Activated T-helper 2 cell treated with anti-CD3 and anti-CD28 coated beads, Interferon-gamma antibody, Interleukin-2, Interleukin-4, amounts not matched to agents 10 μg/mL and 5 μg/mL and 100 μg/mL, durations not matched to agents 14 hours and 24 hours and 36 hours (primary cell): ENCODE results near the gene TRPM2. TPM values are rescaled to one million over a fixed set of nuclear protein-coding genes. Genes with fewer than 3 reads are reported as not detected.

Source experiments
- DNase-seq: peaks from one replicate; pipeline ENCODE4 v3.0.0; 2021; ENCODE audit warnings: low spot score
- H3K27ac Mint-ChIP-seq: one replicate; pipeline ENCODE4 v1.8.0; 2021; ENCODE audit warnings: mixed read lengths
- H3K27me3 Mint-ChIP-seq: one replicate; pipeline ENCODE4 v1.8.0; 2021; ENCODE audit warnings: low read depth, mixed read lengths
- H3K36me3 Mint-ChIP-seq: one replicate; pipeline ENCODE4 v1.8.0; 2021; ENCODE audit warnings: low read depth, mixed read lengths
- H3K4me1 Mint-ChIP-seq: one replicate; pipeline ENCODE4 v1.8.0; 2021; ENCODE audit warnings: low read depth, mixed read lengths
- H3K4me3 Mint-ChIP-seq: one replicate; pipeline ENCODE4 v1.8.0; 2021; ENCODE audit warnings: low read depth, mild to moderate bottlenecking, moderate library complexity, mixed read lengths
- H3K9me3 Mint-ChIP-seq: one replicate; pipeline ENCODE4 v1.8.0; 2021; ENCODE audit warnings: mixed read lengths
- intact Hi-C: fragments of 100-400 bp; cut with micrococcal nuclease; formaldehyde crosslinking; loops from one replicate; pipeline ENCODE4 v1.15.1; 2023
- total RNA-seq: library from RNA; stranded (reverse); gene quantifications from 2 replicates; pipeline ENCODE4 v1.2.3, GENCODE V29; 2022

The TRPM2 gene
- total RNA-seq, 1 donor from 2014 or later = 7.3 TPM

GRCh38 chr21:44325386-44326271 is 27.8 kb upstream of the TRPM2 start:
- Mint-ChIP-seq H3K4me3 (no peak overlapping the region), H3K4me1 (no peaks in the 10 kb centered on the region), H3K27ac (no peak overlapping the region), H3K9me3 (no peaks in the 10 kb centered on the region), H3K27me3 (no peaks in the 10 kb centered on the region), H3K36me3 (peaks cover 20% of the 10 kb centered on the region)
- intact Hi-C loops = no loop called here
- DNase-seq = no peak

DNA sequence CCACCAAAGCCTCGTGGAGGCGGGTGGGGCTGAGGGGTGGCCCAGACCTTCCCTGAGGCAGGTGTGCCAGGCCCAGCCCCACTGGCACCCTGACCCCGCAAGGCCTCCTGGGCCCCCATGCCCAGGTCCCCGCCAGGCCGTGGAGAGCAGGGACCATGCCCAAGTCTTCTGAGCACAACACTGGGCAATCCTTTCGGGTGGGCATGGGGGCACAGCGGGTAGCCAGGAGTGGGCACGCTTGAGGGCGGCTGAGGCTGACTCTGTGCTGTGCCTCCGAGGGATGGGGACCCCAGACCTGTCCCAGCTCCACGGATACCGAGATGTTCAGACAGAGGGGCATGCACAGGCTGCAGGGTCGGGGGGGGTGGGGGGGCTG is 27.2 kb upstream of the TRPM2 start:
- H3K27ac Mint-ChIP-seq = no peak overlapping the region
- intact Hi-C loops = no loop called here
- no peaks in the 10 kb centered on the region for H3K4me1 Mint-ChIP-seq
- H3K9me3 Mint-ChIP-seq = no peaks in the 10 kb centered on the region
- H3K27me3 Mint-ChIP-seq = no peaks in the 10 kb centered on the region
- H3K36me3 Mint-ChIP-seq = peaks cover 20% of the 10 kb centered on the region
- no peak overlapping the region for H3K4me3 Mint-ChIP-seq
- DNase-seq = no peak

- no peaks in the 10 kb centered on the region for H3K9me3 Mint-ChIP-seq
- H3K4me1 Mint-ChIP-seq = no peaks in the 10 kb centered on the region
- intact Hi-C loops = no loop called here
- no peak overlapping the region for H3K27ac Mint-ChIP-seq
- peaks cover 16% of the 10 kb centered on the region for H3K36me3 Mint-ChIP-seq
- H3K27me3 Mint-ChIP-seq = no peaks in the 10 kb centered on the region
- DNase-seq = no peak
- no peak overlapping the region for H3K4me3 Mint-ChIP-seq
Measured at GRCh38 chr21:44326716-44327602, 26.5 kb upstream of the TRPM2 start.

- Mint-ChIP-seq H3K27me3 (no peaks in the 10 kb centered on the region), H3K9me3 (no peaks in the 10 kb centered on the region), H3K4me3 (no peak overlapping the region), H3K36me3 (peaks cover 16% of the 10 kb centered on the region), H3K27ac (no peak overlapping the region), H3K4me1 (no peaks in the 10 kb centered on the region)
- DNase-seq = no peak
- intact Hi-C loops = no loop called here
Measured at GRCh38 chr21:44327603-44327974, 25.8 kb upstream of the TRPM2 start.

DNA sequence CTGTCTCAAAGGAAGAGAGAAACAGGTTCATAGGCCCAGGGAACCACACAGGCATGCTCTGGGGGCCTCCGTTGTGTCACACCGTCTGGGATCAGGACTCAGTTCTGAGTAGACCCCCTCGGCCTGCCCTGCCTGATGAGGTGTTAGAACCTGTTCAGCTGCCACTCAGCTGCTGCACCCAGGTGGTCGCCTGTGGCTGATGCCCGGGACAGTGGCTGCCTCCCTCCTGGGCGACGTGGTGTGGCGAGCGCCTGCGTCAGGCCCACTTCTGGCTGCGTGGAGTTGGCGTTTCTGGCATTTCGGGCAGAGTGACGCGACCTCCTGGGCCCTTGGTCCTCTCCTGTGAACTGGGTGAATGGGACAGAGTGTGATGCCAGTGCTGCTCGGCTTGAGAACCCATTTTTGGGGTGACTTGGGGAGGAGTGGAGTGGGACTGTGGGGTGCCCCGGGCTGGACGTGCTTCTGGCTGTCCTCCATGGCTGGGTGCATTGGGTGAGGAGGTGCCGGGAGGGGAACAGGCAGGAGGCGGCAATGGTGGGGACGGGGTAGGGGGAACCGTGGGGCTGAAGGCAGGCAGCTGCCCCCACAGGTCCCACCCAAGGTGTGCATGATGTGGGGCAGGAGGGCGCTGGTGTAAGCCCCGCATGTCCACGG is 25.1 kb upstream of the TRPM2 start:
- DNase-seq = no peak
- intact Hi-C loops = no loop called here
- Mint-ChIP-seq H3K27ac (no peak overlapping the region), H3K4me1 (no peaks in the 10 kb centered on the region), H3K9me3 (no peaks in the 10 kb centered on the region), H3K36me3 (peaks cover 11% of the 10 kb centered on the region), H3K27me3 (no peaks in the 10 kb centered on the region), H3K4me3 (no peak overlapping the region)

DNA sequence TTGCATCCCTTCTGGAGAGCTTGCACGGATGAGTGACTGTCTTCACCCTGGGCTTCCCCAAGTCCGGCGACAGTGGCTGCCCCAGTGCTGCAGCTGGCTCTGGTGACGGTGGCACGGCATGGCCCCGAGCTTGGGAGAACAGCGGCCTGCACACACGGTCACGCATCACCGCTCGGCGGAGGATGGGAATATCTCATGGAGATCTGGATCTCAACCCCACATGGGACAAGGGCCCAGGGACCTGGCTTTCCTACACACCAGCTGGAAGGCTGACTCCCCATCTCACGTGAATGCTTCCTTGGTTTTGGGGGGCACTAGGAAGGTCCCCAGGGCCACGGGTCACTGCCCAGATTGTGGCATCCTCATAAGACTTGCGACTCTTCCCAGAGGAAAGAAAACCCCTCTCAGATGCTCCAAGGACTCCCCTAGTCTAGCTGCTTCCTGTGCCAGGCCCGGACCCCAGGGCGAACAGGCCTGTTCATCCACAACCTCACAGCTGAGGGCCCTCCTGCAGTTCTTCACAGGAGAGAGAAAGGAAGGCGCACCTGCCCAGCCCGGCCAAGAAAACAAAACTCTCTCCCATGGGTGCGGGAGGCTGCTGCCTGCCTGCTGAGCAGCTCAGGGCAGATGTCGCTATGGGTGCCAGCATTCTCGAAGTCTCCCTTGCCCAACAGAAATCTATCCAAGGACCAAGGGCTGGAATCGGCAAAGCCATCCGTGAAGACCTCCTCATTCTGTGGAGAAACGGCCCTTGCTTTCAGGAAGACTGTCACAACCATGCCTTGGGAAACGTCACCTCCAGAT is 24.1 kb upstream of the TRPM2 start:
- H3K27ac Mint-ChIP-seq = no peak overlapping the region
- no peaks in the 10 kb centered on the region for H3K4me1 Mint-ChIP-seq
- peaks cover 6% of the 10 kb centered on the region for H3K36me3 Mint-ChIP-seq
- H3K9me3 Mint-ChIP-seq = no peaks in the 10 kb centered on the region
- no peaks in the 10 kb centered on the region for H3K27me3 Mint-ChIP-seq
- no peak for DNase-seq
- no peak overlapping the region for H3K4me3 Mint-ChIP-seq
- intact Hi-C loops = no loop called here

DNA sequence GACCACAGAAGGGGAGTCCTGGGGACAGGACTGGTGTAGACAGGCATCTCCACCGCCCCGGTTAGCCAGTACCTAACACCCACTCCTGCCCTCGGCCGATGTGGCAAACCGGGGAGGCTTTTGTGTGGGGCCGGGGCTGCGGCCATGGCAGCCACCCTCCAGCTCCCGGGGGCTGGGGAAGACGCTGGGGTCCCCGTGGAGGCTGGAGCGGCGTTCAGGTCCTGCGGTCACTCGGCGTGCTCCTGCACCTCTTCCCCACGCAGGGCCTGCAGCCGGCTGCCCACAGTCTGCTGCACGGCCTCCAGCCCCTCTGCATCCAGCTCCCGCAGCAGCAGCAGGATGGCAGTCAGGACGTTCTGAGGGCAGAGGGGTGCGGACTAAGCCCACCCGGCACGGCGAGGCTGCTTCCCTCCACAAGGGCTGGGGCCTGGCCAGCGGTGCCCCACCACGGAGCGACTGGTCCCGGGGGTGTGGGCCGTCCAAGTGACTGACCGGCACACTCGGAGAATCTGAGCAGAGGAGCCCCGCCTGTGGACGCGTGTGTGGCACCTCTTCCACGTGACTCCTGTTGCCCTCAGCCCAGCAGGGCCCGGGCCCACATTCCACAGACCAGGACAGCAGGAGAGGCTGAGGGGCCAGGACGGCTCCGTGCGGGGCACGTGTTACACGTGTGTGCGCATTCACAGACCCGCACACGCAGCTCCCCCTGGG is 23.3 kb upstream of the TRPM2 start:
- Mint-ChIP-seq H3K27ac (no peak overlapping the region), H3K9me3 (no peaks in the 10 kb centered on the region), H3K27me3 (no peaks in the 10 kb centered on the region), H3K36me3 (peaks cover 6% of the 10 kb centered on the region), H3K4me3 (no peak overlapping the region), H3K4me1 (no peaks in the 10 kb centered on the region)
- intact Hi-C loops = no loop called here
- DNase-seq = no peak

- Mint-ChIP-seq H3K27ac (no peak overlapping the region), H3K36me3 (peaks cover 6% of the 10 kb centered on the region), H3K9me3 (no peaks in the 10 kb centered on the region), H3K4me3 (no peak overlapping the region), H3K4me1 (no peaks in the 10 kb centered on the region), H3K27me3 (no peaks in the 10 kb centered on the region)
- intact Hi-C loops = no loop called here
- no peak for DNase-seq
Measured at GRCh38 chr21:44330698-44331097, 22.7 kb upstream of the TRPM2 start.

DNA sequence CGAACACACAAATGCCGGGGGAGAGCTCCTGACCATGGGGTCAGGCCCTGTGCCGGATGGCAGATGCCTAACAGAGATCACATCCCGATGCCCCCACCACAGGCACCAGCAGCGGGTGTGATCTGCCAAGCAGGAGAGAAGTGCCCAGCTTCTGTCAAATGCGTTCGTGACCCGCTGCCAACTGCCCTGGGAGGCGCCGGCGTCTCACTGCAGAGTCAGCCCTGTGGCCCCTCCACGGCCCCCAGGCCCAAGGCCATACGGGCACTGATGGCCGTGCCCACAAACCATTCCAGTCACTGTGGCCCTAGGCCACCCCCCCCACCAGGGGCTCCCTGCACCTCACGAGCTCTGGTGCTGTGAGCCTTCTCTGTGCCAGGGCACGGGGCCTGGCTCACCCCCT is 22.2 kb upstream of the TRPM2 start:
- H3K4me3 Mint-ChIP-seq = no peak overlapping the region
- H3K36me3 Mint-ChIP-seq = peaks cover 6% of the 10 kb centered on the region
- intact Hi-C loops = no loop called here
- H3K4me1 Mint-ChIP-seq = no peaks in the 10 kb centered on the region
- H3K27me3 Mint-ChIP-seq = no peaks in the 10 kb centered on the region
- no peak overlapping the region for H3K27ac Mint-ChIP-seq
- no peaks in the 10 kb centered on the region for H3K9me3 Mint-ChIP-seq
- DNase-seq = no peak

GRCh38 chr21:44331650-44332307 is 21.6 kb upstream of the TRPM2 start:
- peaks cover 6% of the 10 kb centered on the region for H3K36me3 Mint-ChIP-seq
- no peak for DNase-seq
- H3K27ac Mint-ChIP-seq = no peak overlapping the region
- H3K4me1 Mint-ChIP-seq = no peaks in the 10 kb centered on the region
- intact Hi-C loops = no loop called here
- no peaks in the 10 kb centered on the region for H3K27me3 Mint-ChIP-seq
- H3K9me3 Mint-ChIP-seq = no peaks in the 10 kb centered on the region
- no peak overlapping the region for H3K4me3 Mint-ChIP-seq

GRCh38 chr21:44332383-44332782 is 21.0 kb upstream of the TRPM2 start:
- H3K9me3 Mint-ChIP-seq = no peaks in the 10 kb centered on the region
- DNase-seq = no peak
- H3K36me3 Mint-ChIP-seq = peaks cover 3% of the 10 kb centered on the region
- no peaks in the 10 kb centered on the region for H3K4me1 Mint-ChIP-seq
- H3K4me3 Mint-ChIP-seq = no peak overlapping the region
- H3K27ac Mint-ChIP-seq = no peak overlapping the region
- intact Hi-C loops = no loop called here
- H3K27me3 Mint-ChIP-seq = no peaks in the 10 kb centered on the region
